ENCODE data around the gene DGKD. TPM values are rescaled to one million over a fixed set of nuclear protein-coding genes. Genes with fewer than 3 reads are reported as not detected.

The DGKD gene
- total RNA-seq, 1 donor from 2014 or later, result 10.3 TPM

- no peak for TF ChIP-seq CTCF (conservative IDR thresholded peaks at IDR 0.05; ENCODE audit: low read depth, low read length)
- no peak for DNase-seq (ENCODE audit: low read depth)
- H3K4me3 ChIP-seq (ENCODE audit: low read depth, low read length), result no peak overlapping the region
Measured at GRCh38 chr2:233359823-233360222, 5.5 kb downstream of the DGKD start.

DNA sequence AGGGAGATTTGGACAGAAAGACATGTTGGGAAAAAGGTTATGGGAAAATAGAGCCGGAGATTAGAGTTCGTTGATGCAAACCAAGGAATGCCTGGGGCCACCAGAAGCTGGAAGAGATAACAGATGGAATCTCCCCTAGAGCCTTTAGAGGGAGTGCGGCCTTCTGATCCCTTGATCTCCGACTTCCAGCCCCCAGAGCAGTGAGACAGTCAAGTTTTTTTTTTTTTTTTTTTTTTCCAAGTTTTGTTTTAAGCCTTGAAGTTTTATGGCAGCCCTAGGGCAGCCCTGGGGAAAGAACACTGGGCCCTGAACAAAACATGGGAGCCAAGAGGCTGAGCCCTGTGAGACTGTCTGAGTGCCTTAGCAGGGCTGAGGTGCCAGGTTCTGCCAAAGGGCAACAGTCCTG is 6.5 kb downstream of the DGKD start:
- no peak for TF ChIP-seq CTCF (conservative IDR thresholded peaks at IDR 0.05; ENCODE audit: low read depth, low read length)
- H3K4me3 ChIP-seq (ENCODE audit: low read depth, low read length), result no peak overlapping the region
- no peak for DNase-seq (ENCODE audit: low read depth)

GRCh38 chr2:233361297-233361696 is 7.0 kb downstream of the DGKD start:
- no peak overlapping the region for H3K4me3 ChIP-seq (ENCODE audit: low read depth, low read length)
- no peak for TF ChIP-seq CTCF (conservative IDR thresholded peaks at IDR 0.05; ENCODE audit: low read depth, low read length)

DNA sequence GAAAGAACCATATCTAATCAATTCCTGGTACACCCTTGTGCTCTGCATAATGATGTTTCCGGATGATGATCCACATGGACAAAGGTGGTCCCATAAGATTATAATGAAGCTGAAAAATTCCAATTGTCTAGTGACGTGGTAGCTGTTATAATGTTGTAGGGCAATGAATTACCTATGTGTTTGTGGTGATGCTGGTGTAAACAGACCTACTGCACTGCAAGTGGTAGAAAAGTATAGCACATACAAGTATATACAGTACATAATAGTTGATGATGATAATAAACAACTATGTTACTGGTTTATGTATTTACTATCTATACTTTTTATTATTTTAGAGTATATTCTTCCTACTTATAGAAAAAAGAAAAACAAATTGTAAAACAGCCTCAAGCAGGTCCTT is 8.4 kb downstream of the DGKD start:
- no peak overlapping the region for H3K4me3 ChIP-seq (ENCODE audit: low read depth, low read length)
- no peak for TF ChIP-seq CTCF (conservative IDR thresholded peaks at IDR 0.05; ENCODE audit: low read depth, low read length)

More at GRCh38 chr2:233361297-233361696, 7.0 kb downstream of the DGKD start:
- DNase-seq (ENCODE audit: low read depth), result no peak

GRCh38 chr2:233363744-233364235 is 9.5 kb downstream of the DGKD start:
- DNase-seq (ENCODE audit: low read depth), result no peak
- H3K4me3 ChIP-seq (ENCODE audit: low read depth, low read length), result no peak overlapping the region
- TF ChIP-seq CTCF (conservative IDR thresholded peaks at IDR 0.05; ENCODE audit: low read depth, low read length), result no peak

More for the DNA sequence above, 8.4 kb downstream of the DGKD start:
- DNase-seq (ENCODE audit: low read depth), result no peak

- TF ChIP-seq CTCF (conservative IDR thresholded peaks at IDR 0.05; ENCODE audit: low read depth, low read length), result no peak
- no peak for DNase-seq (ENCODE audit: low read depth)
- H3K4me3 ChIP-seq (ENCODE audit: low read depth, low read length), result no peak overlapping the region
Measured at GRCh38 chr2:233365861-233366520, 11.7 kb downstream of the DGKD start.

DNA sequence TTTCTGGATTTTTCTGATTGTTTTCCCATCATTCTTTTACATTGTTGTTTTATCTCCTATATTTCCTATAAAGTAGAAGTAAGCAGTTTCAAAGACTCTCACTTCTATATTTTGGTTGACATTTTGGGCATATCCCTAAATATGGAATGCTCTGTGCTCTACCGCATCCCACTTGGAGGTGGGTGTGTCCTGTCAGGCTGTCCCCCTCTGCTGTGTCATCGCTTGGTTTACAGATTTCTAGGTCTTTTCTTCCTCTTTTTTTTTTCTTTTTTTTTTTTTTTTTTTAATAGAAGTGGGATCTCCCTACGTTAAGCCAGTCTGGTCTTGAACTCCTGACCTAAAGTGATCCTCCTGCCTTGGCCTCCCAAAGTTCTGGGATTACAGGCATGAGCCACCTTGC is 13.3 kb downstream of the DGKD start:
- DNase-seq (ENCODE audit: low read depth), result no peak
- no peak overlapping the region for H3K4me3 ChIP-seq (ENCODE audit: low read depth, low read length)
- TF ChIP-seq CTCF (conservative IDR thresholded peaks at IDR 0.05; ENCODE audit: low read depth, low read length), result no peak
